Gastrocnemius medialis (tissue), 4 donors: Measurements from ENCODE around the gene COX5A.

Experiments used
- CTCF ChIP-seq, 5 experiments: fragments of 450-650 bp in 3 of 5; fragments of 200-600 bp in 2 of 5; sonication (generic) in 2 of 5; IDR thresholded peaks in 4 of 5; conservative IDR thresholded peaks in 1 of 5; 1 replicate in 4 of 5; 2 replicates in 1 of 5; pipeline ENCODE4 v1.5.1; 2016 to 2019; ENCODE audit warnings: antibody characterized with exemption in 5 of 5, mild to moderate bottlenecking in 3 of 5, moderate library complexity in 3 of 5
- POLR2A ChIP-seq, 2 donors: fragments of 450-650 bp; IDR thresholded peaks; one replicate each; pipeline ENCODE4 v1.6.1; 2017; ENCODE audit warnings: antibody characterized with exemption in 2 of 2, mild to moderate bottlenecking in 2 of 2, moderate library complexity in 2 of 2

- TF ChIP-seq CTCF (IDR thresholded peaks at IDR 0.05 in 4 of 5, conservative IDR thresholded peaks at IDR 0.05 in 1 of 5) = no peak
- TF ChIP-seq POLR2A (IDR thresholded peaks at IDR 0.05) = no peak
Observed at GRCh38 chr15:74913041-74913440, 24.8 kb downstream of the COX5A start.
